Measurements from ENCODE around the gene FGF21. TPM values are rescaled to one million over a fixed set of nuclear protein-coding genes. Genes with fewer than 3 reads are reported as not detected.
"Not testable (repeated sequence)": the region's sequence is repeated elsewhere in the genome, so short reads cannot be mapped to it uniquely, and the experiment has no call there.

FGF21 gene
- total and polyA plus RNA-seq, 2 experiments from 2014 or later = not detected

- no peak overlapping the region for H3K27ac ChIP-seq
- no peak for DNase-seq (ENCODE audit: low read depth in 1 of 2, low spot score in 1 of 2)
- peaks cover 15% of the 10 kb centered on the region for H3K27me3 ChIP-seq
- H3K4me1 ChIP-seq (ENCODE audit: low read depth) = no peaks in the 10 kb centered on the region
- no peak for TF ChIP-seq CTCF (IDR thresholded peaks at IDR 0.05; ENCODE audit: low read depth, low read length)
- H3K9me3 ChIP-seq (ENCODE audit: low read depth) = no peaks in the 10 kb centered on the region
- no peak overlapping the region for H3K4me3 ChIP-seq
- H3K36me3 ChIP-seq = no peaks in the 10 kb centered on the region
Measured at GRCh38 chr19:48757741-48758144, 2.4 kb downstream of the FGF21 start.

- no peak for TF ChIP-seq CTCF (IDR thresholded peaks at IDR 0.05; ENCODE audit: low read depth, low read length)
- no peaks in the 10 kb centered on the region for H3K4me1 ChIP-seq (ENCODE audit: low read depth)
- H3K36me3 ChIP-seq = no peaks in the 10 kb centered on the region
- H3K4me3 ChIP-seq = no peak overlapping the region
- H3K27me3 ChIP-seq = peaks cover 8% of the 10 kb centered on the region
- DNase-seq (ENCODE audit: low read depth in 1 of 2, low spot score in 1 of 2) = no peak
- no peak overlapping the region for H3K27ac ChIP-seq
- H3K9me3 ChIP-seq (ENCODE audit: low read depth) = no peaks in the 10 kb centered on the region
Measured at GRCh38 chr19:48760504-48761205, 5.3 kb downstream of the FGF21 start.

GRCh38 chr19:48765816-48766215 is 10.5 kb downstream of the FGF21 start:
- H3K27me3 ChIP-seq; DNase-seq (ENCODE audit: low read depth in 1 of 2, low spot score in 1 of 2); H3K4me3 ChIP-seq; H3K27ac ChIP-seq; H3K4me1 ChIP-seq (ENCODE audit: low read depth); H3K9me3 ChIP-seq (ENCODE audit: low read depth); H3K36me3 ChIP-seq: not testable (repeated sequence)

GRCh38 chr19:48768171-48768753 is 12.9 kb downstream of the FGF21 start:
- not testable (repeated sequence) for H3K4me1 ChIP-seq (ENCODE audit: low read depth); H3K36me3 ChIP-seq; DNase-seq (ENCODE audit: low read depth in 1 of 2, low spot score in 1 of 2)

GRCh38 chr19:48768994-48769713 is 13.8 kb downstream of the FGF21 start:
- Histone ChIP-seq H3K4me1 (ENCODE audit: low read depth) (no peaks in the 10 kb centered on the region), H3K36me3 (no peaks in the 10 kb centered on the region), H3K9me3 (ENCODE audit: low read depth) (no peaks in the 10 kb centered on the region), H3K27ac (no peak overlapping the region), H3K4me3 (no peak overlapping the region), H3K27me3 (no peaks in the 10 kb centered on the region)
- no peak for TF ChIP-seq CTCF (IDR thresholded peaks at IDR 0.05; ENCODE audit: low read depth, low read length)
- DNase-seq (ENCODE audit: low read depth in 1 of 2, low spot score in 1 of 2) = peak in 1 of 2 donors; percentile 67

More at GRCh38 chr19:48768171-48768753, 12.9 kb downstream of the FGF21 start:
- not testable (repeated sequence) for H3K27ac ChIP-seq; H3K9me3 ChIP-seq (ENCODE audit: low read depth); H3K27me3 ChIP-seq; H3K4me3 ChIP-seq

GRCh38 chr19:48770266-48770665 is 14.9 kb downstream of the FGF21 start:
- Histone ChIP-seq H3K27me3 (no peaks in the 10 kb centered on the region), H3K4me1 (ENCODE audit: low read depth) (no peaks in the 10 kb centered on the region), H3K9me3 (ENCODE audit: low read depth) (no peaks in the 10 kb centered on the region), H3K4me3 (no peak overlapping the region), H3K36me3 (no peaks in the 10 kb centered on the region), H3K27ac (no peak overlapping the region)
- DNase-seq (ENCODE audit: low read depth in 1 of 2, low spot score in 1 of 2) = peak in 1 of 2 donors; percentile 88
- no peak for TF ChIP-seq CTCF (IDR thresholded peaks at IDR 0.05; ENCODE audit: low read depth, low read length)

All from cardiac muscle cell (in vitro differentiated cells and primary cell).